ENCODE measurements around the gene ATXN10.
"Not testable (repeated sequence)": the region's sequence is repeated elsewhere in the genome, so short reads cannot be mapped to it uniquely, and the experiment has no call there.

ATXN10 gene

DNA sequence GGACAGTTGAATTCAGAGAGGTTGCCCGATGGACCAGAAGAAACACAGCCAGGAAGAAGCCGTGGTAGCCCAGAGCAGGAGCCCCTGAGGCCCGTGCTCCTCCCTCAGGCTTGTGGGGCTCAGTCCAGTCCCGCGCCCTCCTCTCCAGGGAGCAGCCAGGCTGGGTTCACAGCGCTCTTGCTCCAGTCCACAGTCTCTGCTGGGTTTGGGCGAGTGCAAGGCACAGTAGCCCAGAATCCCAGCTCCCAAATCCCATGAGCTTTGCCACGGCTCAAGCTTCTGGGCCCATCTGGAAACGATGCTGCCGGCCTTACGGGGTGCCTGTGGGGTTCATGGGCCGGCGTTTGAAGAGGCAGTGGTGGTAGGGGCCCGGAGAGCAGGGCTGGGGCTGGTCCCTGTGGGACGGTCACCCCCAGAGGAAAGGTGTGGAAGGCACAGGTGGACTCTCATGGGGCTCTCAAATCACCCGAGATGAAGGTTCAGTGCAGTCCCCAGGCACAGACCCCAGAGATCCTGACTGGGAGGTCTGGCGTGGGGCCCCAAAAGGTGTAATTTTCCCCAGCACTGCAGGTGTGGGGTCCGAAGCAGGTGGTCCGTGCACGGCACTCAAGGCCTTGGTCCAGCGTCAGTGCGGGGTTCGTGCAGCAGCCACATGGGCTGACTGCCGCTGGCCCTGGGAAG lies 30.6 kb upstream of the ATXN10 start:
- DNase-seq, result no peak

DNA sequence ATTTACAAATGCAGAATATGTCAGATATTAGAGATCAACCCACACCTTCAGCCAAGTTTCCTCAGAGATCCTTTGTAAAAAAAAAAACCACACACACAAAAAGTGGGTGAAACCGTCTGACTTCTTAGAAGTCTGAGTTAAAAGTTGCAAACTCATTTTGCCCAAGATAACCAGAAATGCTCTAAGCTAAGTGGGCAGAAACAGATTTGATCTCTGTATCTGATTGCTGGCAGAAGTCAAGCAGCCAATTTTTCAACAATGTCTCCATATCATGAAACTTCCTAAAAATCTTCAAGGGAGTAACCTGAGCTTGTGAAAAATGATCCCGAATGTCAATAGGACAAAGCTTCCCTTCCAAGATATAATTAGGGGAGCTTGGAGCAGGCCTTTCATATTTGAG lies 28.6 kb upstream of the ATXN10 start:
- no peak for DNase-seq

DNA sequence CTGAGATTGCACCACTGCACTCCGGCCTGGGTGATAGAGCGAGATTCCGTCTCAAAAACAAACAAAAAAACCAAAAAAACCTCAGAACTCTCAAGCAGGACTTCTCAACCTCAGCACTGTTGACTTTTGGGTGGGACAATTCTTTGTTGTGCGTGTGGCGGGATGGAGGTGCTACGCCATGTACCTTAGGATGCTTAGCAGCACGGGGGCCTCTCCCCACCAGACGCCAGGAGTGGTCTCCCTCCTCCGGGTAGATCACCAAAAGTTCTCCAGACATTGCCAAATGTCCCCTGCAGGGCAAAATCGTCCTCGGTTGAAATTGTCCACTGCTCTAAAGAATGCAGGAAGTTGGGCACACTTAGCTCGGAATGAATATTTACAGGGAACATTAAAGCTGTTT lies 26.9 kb upstream of the ATXN10 start:
- DNase-seq, result no peak

DNA sequence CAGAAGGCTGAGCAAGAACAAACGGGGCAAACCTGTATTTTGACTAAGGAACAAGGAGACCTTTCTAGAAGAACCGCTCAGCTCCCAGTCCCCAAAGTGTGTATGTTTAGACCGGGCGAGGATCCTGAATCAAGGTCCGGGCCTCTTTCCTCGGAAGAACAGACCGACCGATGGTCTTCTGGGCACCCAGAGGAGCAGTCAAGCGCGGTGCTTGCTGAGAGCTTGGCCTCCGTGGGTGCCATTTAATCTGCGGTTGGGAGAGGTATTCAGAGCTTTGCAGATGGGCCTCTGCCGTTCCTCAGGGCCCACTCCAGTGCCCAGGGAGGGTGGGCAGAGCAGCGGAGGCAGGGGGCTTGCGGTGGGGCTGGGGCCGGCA lies 26.5 kb upstream of the ATXN10 start:
- DNase-seq, result no peak

DNA sequence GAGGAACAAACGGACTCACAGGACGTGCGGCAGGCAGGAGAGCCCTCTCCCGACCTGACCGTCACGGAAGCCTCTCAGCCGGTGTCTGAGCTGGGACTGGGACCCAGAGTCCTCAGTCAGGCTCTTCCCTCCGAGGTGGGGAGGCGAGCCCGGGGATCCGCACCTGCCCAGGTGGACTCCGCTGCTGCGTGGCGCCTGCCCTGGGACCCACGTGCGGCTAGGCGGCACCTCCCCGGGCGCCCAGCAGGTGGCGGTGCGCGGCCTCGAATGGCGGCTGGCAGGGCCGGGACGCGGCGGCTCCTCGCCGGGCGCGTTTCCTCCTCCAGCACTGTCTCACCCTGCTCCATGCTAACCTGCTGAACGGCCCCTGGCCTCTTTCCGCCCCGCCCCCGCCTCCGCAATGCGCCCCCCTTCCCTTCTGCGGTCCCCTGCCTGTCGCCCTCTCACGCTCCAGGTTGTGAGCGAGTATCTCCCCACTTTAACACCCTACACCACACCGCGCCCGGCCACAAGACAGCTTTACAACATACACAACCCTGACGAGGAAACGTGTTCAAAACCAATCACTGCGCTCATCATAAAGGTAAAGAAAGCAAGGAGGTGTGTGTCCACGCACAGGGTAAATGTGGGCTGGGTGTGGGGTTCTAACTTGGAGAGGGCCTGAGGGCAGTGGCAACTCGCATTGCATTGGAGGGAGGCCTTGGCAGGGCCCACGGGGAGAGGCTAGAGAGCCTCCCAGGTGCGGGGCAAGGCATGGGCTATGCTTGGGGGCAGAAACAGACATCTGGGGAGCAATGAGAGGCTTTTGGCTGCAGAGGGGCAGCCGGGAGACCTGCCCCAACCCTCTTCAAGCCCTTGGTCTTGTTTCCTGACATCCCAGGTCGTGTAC lies 25.9 kb upstream of the ATXN10 start:
- peak in 48 of 58 donors; percentile 5 to 69 (median 30) for DNase-seq

DNA sequence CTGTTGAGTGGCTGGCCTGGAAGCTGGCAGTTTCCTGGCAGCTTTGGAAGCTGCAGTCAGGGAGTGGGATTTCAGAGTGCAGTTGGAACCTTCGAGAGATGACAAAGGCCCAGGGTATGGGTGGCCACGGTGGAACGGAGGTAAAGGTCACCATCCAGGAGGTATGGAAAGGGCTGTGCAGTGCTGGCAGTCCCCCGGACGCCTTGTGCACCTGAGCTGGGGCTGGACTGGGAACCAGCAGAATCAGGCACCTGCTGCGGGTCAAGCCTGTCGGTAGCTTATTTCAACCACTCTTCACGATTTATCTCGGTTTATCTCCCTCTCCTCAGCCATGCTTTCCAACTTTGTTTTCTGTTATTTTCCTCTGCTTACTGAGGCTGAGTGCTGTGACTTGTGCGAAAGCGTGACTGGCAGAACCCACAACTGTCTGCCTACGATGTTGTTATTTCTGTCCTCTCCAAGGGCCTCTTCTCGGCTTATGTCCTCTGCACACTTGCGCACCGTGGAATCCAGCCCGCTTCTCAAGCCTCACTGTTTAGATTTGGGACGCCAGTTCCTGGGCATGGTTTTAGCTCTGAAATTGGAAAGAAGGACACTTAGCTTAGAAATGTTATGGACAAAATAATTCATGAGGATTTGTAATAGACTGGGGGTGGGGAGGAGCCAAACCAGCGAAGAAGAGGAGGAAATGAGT lies 24.0 kb upstream of the ATXN10 start:
- peak in 6 of 58 donors; percentile 1 to 25 (median 13) for DNase-seq

DNA sequence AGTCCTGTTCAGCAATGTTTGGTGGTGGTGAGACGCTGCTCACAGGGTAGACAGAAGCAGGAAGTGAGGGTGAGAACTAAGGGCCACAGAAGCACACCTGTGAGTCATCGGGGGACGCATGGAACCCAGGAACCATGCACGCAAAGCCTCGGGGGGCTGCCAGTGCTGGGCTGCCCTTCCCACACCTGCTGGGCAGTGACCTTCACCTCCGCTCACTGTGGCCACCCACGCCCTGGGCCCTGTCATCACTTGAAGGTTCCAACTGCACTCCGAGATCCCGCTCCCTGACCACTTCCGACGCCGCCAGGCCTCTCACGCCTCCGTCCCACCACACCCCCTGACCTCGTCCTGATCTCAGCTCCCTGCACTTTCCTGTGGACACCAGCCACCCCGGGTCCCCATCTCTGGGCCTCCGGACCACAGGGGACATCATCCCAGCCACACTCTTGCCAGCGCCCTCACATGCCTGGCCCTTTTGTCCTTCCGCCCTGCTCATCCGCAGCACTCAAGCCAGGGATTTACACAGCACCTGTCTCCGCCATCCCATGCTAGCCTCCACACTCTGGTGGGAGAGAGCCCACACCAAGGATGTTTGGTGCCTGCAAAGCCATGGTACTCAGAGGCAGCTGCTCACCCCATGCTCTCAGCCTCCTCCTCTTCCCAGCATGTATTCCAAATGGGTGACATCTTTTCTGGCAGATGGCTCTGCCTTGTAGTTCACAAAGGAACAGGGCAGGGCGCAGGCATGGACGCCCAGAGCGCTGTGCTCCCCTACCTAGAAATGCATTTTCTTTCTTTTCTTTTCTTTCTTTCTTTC lies 23.1 kb upstream of the ATXN10 start:
- no peak for DNase-seq

DNA sequence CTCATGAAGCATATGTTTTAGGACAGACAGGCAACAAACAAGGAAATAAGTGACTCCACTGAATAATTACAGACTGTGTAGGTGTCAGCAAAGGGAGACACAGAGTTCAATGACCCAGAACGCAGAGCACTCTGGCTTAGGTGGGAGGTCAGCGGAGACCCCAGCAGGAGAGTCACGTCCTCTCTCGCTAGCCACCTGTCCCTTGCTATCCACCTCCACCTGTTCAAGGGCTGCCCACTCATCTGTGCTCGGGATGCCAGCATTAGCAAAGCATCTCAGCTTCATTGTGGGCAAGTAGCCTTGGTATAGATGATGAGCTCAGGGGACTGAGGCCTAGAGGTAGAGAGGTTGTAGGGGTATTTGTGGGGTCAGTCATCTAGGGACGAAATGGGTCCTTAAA lies 21.8 kb upstream of the ATXN10 start:
- DNase-seq, result no peak

DNA sequence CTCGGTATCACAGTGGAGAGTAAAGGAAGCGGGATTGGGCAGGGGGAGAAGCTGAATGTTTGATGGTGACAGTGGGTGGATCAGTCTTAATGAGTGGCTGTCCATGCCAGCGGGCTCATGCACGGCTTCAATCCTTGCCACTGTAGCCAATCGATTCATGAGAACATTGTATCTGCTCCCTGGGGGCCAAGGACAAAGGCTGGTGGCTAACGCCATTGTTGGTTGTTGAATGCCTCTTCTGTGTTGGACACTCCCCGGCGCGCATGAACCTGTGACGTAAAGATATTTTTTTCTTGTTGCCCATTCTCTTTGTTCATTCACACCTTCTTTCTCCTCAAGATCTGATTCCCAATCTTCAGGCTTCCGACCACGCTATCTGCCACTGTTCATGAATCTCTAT lies 20.9 kb upstream of the ATXN10 start:
- no peak for DNase-seq

DNA sequence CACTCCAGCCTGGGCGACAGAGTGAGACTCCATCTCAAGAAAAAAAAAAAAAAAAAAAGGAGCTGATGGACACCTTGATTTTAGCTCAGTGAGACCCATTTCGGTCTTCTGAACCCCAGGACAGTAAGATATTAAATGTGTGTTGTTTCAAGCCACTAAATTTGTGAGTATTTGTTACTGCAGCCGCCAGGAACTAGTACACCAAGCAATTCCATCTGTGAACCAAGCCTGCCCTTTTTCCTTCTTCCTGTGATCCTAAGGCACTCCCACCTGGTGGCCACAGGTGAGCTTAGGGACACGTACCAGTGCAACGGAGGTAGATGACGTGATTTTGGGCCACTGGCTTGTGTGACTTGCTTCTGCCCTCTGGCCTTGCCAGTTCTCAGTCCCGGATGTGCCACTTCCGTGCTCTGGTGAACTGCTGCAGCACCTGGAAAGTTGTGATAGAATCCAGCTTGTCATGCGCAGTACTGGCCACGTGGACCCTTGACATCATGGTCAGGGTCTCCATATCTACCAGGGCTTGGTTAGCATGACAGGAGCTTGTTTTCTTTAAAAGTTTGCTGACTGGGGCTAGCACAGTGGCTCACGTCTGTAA lies 19.6 kb upstream of the ATXN10 start:
- no peak for DNase-seq

DNA sequence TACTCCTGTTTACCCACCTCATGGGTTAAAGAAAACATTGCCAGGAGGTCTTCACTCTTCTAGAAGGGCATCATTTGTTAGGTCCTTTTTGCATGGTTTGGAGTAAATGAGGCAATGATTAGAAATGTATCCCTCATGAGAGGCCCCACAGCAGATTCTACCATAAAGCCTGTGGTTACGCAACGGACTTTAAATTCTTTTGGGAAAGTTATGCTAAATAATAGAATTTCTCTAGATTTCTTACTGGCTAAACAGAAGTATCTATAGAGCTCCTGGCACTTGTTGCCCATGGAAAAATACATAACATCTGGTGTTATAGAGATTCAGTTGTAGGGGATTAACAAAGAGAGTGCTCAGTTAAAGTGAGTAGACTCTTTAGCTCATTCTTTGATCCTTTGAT lies 15.1 kb upstream of the ATXN10 start:
- no peak for DNase-seq

DNA sequence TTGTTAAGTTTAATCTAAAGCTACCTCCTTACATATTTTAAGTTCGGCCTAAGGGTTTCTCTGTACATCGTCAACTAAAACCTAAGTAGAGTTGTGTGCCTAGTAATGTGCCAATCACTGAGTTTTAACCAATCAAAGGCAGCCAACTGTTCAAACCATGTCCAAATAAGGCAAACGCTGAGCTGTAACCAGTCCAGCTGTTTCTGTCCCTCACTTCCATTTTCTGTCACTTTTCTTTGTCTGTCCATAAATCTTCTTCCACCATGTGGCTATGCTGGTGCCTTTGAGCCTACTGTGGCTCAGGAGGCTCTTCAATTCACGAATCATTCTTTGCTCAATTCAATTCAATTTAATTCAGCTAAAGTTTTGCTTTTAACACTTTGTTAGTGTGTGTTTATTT lies 13.9 kb upstream of the ATXN10 start:
- DNase-seq, result no peak

DNA sequence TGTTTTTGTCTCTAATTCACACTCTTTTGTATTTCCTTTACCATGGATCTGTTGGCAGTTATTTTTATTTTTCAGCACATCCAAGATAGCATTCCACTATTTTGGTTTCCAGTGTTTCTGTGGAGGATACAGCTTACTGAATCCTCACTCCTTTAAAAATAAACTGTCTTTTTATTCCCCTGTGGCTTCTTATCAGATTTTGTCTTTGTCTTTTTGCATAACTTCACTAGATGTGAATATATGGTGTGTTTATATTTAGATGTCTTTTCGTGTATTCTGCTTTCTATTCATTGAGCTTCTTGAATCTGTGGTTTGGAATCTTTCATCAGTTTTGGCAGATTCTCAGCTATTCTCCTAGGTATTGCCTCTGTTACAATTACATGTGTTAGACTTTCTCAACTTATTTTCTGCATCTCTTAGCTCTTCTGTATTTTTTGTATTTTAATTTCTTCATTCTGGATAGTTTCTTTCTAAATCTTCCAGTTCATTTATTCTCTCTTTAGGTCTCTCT lies 7.4 kb upstream of the ATXN10 start:
- no peak for DNase-seq

DNA sequence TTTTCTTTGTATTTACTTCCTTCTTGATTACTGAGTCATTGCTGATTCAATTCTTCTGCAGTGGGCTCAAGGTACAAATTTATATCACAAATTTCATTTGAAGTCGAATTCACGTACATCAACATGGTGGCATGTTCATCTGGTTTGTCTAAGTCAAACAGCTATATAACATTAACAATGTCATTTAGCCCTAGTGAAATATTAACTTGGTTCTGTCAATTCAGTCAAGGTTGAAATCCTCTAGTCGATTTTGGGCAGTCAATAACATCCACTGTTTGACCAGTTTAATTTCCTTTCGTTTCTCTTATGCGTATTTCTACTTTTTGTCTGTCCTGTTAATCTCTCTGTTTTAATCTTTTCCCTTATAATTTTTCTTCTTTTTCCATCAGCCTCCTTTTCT lies 4.1 kb upstream of the ATXN10 start:
- no peak for DNase-seq

DNA sequence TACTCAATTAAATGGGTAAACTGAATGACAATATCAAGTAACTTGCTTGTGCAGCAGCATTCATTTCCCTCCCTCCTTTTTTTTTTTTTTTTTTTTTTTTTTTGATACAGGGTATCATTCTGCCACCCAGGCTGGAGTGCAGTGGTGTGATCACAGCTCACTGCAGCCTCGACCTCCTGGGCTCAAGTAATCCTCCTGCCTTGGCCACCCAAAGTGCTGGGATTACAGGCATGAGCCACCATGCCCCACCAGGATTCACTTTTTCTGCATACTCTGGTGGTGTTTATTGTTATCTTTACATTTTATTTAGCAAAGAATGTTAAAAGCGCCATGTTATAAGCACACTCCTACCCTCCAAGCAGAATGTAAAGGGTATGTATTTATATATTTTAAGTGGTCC lies 1.3 kb upstream of the ATXN10 start:
- not testable (repeated sequence) for DNase-seq

DNA sequence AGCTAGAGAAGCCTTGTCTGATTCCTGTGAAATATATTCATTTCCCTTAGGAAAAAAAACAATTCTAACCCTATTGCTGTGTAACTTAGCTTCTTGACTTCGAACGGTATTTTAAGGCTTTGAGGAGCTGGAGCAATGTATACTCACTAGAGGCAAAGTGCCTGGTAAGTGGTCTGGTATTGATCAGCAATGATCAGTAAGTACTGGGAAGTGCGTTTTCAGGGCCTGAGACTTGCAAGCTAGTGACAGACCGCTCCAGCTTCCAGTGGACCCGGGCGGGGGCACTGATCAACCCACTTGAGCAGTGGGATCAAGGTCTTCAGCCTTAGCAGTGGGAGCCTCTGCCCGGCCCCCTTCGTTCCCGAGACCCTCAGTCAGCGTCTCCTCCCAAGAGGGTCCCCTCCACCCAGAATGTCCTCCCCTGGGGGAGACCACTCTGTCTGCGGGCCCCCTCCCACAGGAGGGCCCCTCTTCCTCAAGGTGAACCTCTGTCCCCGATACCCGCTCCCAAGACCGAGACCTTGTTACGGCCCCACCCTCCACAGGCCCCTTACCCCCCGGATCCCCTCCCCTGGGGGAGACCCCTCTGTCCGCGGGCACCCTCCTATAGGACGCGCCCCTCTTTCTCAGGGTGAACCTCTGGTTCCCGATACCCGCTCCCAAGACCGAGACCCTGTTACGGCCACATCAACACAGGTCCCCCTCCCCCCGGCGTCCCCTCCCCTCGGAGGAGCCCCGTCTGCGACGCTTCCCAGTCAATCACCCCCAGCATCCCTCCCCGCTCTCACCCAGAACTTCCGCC lies 452 bp upstream of the ATXN10 start:
- DNase-seq, result peak in 12 of 58 donors; percentile 9 to 60 (median 28)

DNA sequence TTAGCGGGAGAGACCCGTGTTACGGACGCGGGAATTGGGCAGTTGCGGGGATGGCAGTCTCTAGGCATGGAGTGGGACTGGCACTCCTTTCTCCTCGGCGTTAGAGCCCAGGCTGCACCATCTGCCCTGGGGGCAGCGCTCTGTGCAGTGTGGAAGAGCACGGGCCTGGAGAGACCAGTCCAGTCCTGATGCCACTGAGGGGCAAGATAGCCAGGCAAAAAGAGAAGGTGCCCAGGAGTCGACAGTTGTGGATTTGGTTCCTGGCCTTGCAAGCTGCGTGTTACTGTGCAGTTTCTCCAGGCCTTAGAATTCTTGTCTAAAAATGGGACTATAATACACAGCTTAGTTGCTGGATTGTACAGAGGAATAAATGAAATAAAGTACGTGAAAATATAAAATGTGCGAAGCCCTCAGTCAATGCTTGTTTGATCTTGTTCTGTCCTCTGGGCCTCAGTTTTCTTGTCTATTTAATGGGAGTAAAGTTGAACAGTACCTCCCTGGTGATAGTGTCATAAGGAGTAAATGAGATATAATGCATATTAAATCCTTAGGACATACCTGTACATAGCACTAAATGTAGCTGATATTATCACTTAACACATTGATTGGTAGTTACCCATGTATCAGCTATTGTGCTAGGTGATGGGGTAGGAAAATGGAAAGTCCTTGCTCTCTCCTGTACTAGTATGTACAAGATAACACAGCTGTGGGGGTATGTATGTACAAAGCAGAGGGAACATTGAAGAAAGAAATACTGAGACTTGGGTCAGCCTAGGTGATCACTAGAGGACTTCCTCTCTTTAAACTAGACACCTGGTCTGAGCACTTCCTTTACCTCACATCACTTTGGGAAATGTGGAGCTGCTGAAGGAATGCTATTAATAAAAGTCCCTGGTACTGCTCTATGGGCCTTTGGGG lies 1.2 kb downstream of the ATXN10 start:
- DNase-seq, result peak in 1 of 58 donors; percentile 9

DNA sequence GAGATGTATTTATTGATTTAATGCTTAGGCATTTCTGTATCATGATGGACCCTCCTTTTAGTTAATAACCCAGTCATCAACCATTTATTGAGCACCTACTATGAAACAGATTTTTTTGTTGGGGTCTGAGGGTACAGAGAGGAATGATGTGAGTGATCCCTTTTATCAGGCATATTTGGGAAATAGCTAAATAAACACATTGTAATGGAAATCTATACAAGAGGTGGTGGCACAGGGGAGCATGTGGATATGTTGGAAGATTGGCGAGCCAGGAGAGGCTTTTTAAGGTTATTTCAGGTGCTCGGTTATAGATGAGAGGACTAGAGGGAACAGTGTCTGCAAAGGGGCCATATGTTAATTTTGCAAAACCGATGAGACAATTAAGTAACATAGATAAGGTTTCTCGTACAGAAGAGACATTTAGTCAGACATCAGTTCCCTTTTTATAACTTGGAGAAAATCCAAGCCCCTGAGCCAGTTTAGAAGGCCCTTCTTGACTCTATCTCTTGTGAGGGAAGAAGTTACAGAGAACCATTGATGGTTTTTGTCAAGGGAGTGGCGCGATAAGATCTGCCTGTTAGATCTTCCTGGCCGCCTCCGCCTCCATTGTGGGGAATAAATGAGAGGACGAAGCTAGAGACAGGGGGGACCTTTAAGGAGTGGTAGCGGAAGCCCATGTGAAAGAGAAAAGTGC lies 2.0 kb downstream of the ATXN10 start:
- DNase-seq, result no peak
